ENCODE measurements around the gene RTN4RL2.

Gene RTN4RL2

DNA sequence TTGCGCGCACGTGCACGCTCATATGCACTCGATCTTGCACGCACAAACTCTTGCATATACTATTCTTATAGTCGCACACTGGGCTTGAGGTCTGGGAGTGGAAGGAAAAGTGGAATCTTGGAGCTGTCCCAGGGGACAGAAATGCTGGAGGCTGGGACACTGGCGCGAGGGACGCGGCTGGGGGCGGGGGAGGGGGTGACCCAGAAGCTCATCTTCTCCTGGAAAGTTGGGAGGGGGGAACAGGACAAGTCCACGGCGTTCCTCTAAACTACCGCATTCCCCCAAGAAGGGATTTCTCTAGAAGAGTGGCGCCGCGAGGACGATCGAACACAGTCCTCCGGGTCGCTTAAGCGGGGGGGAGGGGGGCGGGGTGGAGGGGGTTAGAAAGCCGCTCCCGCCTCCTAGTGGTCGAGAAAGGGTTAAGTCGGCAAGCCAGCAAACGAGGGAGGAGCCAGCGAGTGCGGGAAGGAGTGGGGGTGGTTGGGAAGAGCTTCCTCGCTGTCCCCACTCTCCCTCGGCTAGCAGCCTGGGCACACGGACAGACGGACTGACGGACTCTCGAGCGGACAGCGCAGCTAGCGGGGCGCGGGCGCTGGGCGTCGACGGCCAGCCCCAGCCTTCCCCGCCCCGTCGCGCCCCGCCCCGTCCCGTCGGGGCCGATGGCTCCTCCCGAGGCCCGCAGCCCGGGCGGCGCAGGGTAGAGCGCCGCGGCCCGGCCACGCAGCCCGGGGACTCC is at the start of gene RTN4RL2:
Gene RTN4RL2, plus strand, starts transcription at position 507 of the 736 bp plus-strand sequence. CDS start 338 bp downstream, outside the sequence.
- TF ChIP-seq CTCF (IDR thresholded peaks at IDR 0.05; ENCODE audit: poor library complexity, severe bottlenecking): peak; percentile 43
- DNase-seq (ENCODE audit: low spot score) (no peak), ATAC-seq (ENCODE audit: low read depth) (peak; percentile 22)
- Histone ChIP-seq H3K27me3 (ENCODE audit: insufficient read depth, poor library complexity, severe bottlenecking) (peaks cover 42% of the 10 kb centered on the region), H3K9me3 (ENCODE audit: severe bottlenecking) (no peaks in the 10 kb centered on the region), H3K27ac (ENCODE audit: poor library complexity, severe bottlenecking) (no peak within 1 kb of the TSS), H3K4me1 (ENCODE audit: insufficient read depth, poor library complexity, severe bottlenecking) (no peaks in the 10 kb centered on the region), H3K36me3 (ENCODE audit: low read depth) (no peaks in the 10 kb centered on the region), H3K4me3 (ENCODE audit: severe bottlenecking) (peak within 1 kb of the TSS; percentile 26)

DNA sequence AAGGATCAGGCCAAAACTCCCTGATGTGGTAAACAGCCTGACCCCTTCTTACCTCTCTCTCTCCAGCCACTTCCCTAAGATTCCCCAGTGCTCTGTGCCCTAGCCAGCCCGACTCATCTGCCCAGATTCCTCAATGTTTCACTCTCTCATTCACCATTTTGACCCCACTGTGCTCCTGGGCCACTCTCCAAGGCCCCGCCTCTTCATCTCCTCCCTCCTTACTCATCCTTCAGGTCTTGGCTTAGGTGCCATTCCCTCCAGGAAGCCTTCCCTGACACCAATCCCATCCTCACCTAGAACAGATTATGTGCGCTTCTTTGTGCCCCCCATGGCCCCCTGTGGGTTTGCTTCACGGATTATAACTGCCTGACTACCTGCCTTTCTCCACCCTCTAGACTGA is 46.6 kb upstream of the RTN4RL2 start:
- H3K36me3 ChIP-seq (ENCODE audit: low read depth): peaks cover 80% of the 10 kb centered on the region

GRCh38 chr11:57414612-57415212 is 45.6 kb upstream of the RTN4RL2 start:
- Histone ChIP-seq H3K36me3 (ENCODE audit: low read depth) (peaks cover 85% of the 10 kb centered on the region), H3K9me3 (ENCODE audit: severe bottlenecking) (no peaks in the 10 kb centered on the region), H3K4me1 (ENCODE audit: insufficient read depth, poor library complexity, severe bottlenecking) (no peaks in the 10 kb centered on the region), H3K27me3 (ENCODE audit: insufficient read depth, poor library complexity, severe bottlenecking) (no peaks in the 10 kb centered on the region), H3K27ac (ENCODE audit: poor library complexity, severe bottlenecking) (no peak overlapping the region), H3K4me3 (ENCODE audit: severe bottlenecking) (no peak overlapping the region)
- ATAC-seq (ENCODE audit: low read depth): no peak
- no peak for DNase-seq (ENCODE audit: low spot score)
- no peak for TF ChIP-seq CTCF (IDR thresholded peaks at IDR 0.05; ENCODE audit: poor library complexity, severe bottlenecking)

More for the DNA sequence above, 46.6 kb upstream of the RTN4RL2 start:
- ATAC-seq (ENCODE audit: low read depth) (no peak; the same call in 2 of the 3 replicates), DNase-seq (ENCODE audit: low spot score) (no peak)
- Histone ChIP-seq H3K27ac (ENCODE audit: poor library complexity, severe bottlenecking) (no peak overlapping the region), H3K9me3 (ENCODE audit: severe bottlenecking) (no peaks in the 10 kb centered on the region), H3K4me3 (ENCODE audit: severe bottlenecking) (no peak overlapping the region), H3K27me3 (ENCODE audit: insufficient read depth, poor library complexity, severe bottlenecking) (no peaks in the 10 kb centered on the region), H3K4me1 (ENCODE audit: insufficient read depth, poor library complexity, severe bottlenecking) (no peaks in the 10 kb centered on the region)
- TF ChIP-seq CTCF (IDR thresholded peaks at IDR 0.05; ENCODE audit: poor library complexity, severe bottlenecking): no peak

DNA sequence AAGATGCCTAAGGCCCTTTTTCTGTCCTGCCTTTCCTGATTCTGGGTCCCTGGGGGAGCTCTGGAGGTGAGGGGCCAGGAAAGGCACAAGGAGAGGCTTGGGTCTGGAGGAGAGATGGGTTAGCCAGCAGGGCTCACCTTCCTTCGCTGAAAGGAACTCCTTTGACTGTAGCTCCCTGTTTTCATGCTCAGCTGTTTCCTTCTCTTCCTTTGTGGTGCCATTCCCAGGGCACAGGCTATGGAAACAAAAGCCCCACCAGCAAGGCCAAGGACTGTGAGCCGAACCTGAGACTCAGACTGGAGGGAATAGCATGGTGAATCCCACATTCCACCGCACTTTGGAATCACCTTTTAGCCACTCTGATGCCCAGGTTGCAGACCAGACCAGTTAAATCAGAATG is 43.9 kb upstream of the RTN4RL2 start:
- TF ChIP-seq CTCF (IDR thresholded peaks at IDR 0.05; ENCODE audit: poor library complexity, severe bottlenecking): no peak
- peaks cover 70% of the 10 kb centered on the region for H3K36me3 ChIP-seq (ENCODE audit: low read depth)
- H3K9me3 ChIP-seq (ENCODE audit: severe bottlenecking): no peaks in the 10 kb centered on the region
- DNase-seq (ENCODE audit: low spot score) (no peak), ATAC-seq (ENCODE audit: low read depth) (no peak)
- no peaks in the 10 kb centered on the region for H3K4me1 ChIP-seq (ENCODE audit: insufficient read depth, poor library complexity, severe bottlenecking)
- no peaks in the 10 kb centered on the region for H3K27me3 ChIP-seq (ENCODE audit: insufficient read depth, poor library complexity, severe bottlenecking)
- no peak overlapping the region for H3K4me3 ChIP-seq (ENCODE audit: severe bottlenecking)
- H3K27ac ChIP-seq (ENCODE audit: poor library complexity, severe bottlenecking): no peak overlapping the region

DNA sequence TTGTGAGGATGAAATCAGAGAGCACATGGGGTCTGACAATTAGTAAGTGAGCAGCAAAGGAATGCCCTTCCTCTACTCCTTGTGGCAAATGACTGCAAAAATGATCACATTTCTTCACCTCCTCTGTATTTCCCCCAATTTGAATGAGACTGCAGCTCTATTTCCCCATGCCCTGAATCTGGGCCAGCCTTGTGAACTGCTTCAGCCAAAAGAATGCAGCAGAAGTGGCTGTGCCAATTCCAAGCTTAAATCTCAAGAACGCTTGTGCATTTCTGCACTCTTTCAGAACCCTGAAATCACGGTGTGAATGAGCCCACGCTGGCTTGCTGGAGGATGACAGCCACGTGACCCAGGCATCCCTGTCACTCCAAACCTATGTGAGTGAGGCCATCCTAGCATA is 43.3 kb upstream of the RTN4RL2 start:
- H3K27me3 ChIP-seq (ENCODE audit: insufficient read depth, poor library complexity, severe bottlenecking): no peaks in the 10 kb centered on the region
- DNase-seq (ENCODE audit: low spot score) (no peak), ATAC-seq (ENCODE audit: low read depth) (no peak)
- H3K27ac ChIP-seq (ENCODE audit: poor library complexity, severe bottlenecking): no peak overlapping the region
- H3K9me3 ChIP-seq (ENCODE audit: severe bottlenecking): no peaks in the 10 kb centered on the region
- no peak overlapping the region for H3K4me3 ChIP-seq (ENCODE audit: severe bottlenecking)
- H3K36me3 ChIP-seq (ENCODE audit: low read depth): peaks cover 69% of the 10 kb centered on the region
- TF ChIP-seq CTCF (IDR thresholded peaks at IDR 0.05; ENCODE audit: poor library complexity, severe bottlenecking): no peak
- no peaks in the 10 kb centered on the region for H3K4me1 ChIP-seq (ENCODE audit: insufficient read depth, poor library complexity, severe bottlenecking)

Data from RWPE2 (cell line).